ENCODE data around the gene AK5. TPM values are rescaled to one million over a fixed set of nuclear protein-coding genes. Genes with fewer than 3 reads are reported as not detected.

The AK5 gene
- total RNA-seq, 2 donors from 2014 or later = 0.46 to 2.8 TPM

GRCh38 chr1:77383236-77383635, 101.4 kb downstream of the AK5 start:
- Mint-ChIP-seq H3K27me3 (ENCODE audit: insufficient read depth) (no peaks in the 10 kb centered on the region), H3K4me3 (no peak overlapping the region), H3K4me1 (peaks cover 6% of the 10 kb centered on the region), H3K36me3 (ENCODE audit: low read depth) (no peaks in the 10 kb centered on the region), H3K27ac (no peak overlapping the region), H3K9me3 (no peaks in the 10 kb centered on the region)
- 73% methylated on average over 1 of the region's 1 CpG; no CpG with 5 or more reads in 1 of the 2 experiments for WGBS, 2 experiments (ENCODE audit: insufficient coverage in 1 of 2, insufficient read length in 1 of 2)
- no peak overlapping the region for H3K4me3 ChIP-seq (ENCODE audit: low read length)
- no peak overlapping the region for H3K27ac ChIP-seq (ENCODE audit: low read depth, low read length)
- no peaks in the 10 kb centered on the region for H3K36me3 ChIP-seq (ENCODE audit: control insufficient read depth, insufficient read depth, low read length)
- no peak overlapping the region for H3K9ac ChIP-seq (ENCODE audit: extremely low read depth, low read length, poor library complexity, severe bottlenecking)
- peaks cover 5% of the 10 kb centered on the region for H3K27me3 ChIP-seq (ENCODE audit: control insufficient read depth, insufficient read depth, low read length, poor library complexity, severe bottlenecking)
- no peak for TF ChIP-seq CTCF (conservative IDR thresholded peaks at IDR 0.05)
- H3K9me3 ChIP-seq (ENCODE audit: control insufficient read depth, low read length) = no peaks in the 10 kb centered on the region
- DNase-seq = no peak
- H3K4me1 ChIP-seq (ENCODE audit: control insufficient read depth, insufficient read depth, low read length) = no peaks in the 10 kb centered on the region

- Histone ChIP-seq H3K9ac (ENCODE audit: extremely low read depth, low read length, poor library complexity, severe bottlenecking) (no peak overlapping the region), H3K27me3 (ENCODE audit: control insufficient read depth, insufficient read depth, low read length, poor library complexity, severe bottlenecking) (peaks cover 5% of the 10 kb centered on the region), H3K4me3 (ENCODE audit: low read length) (no peak overlapping the region), H3K9me3 (ENCODE audit: control insufficient read depth, low read length) (no peaks in the 10 kb centered on the region), H3K4me1 (ENCODE audit: control insufficient read depth, insufficient read depth, low read length) (no peaks in the 10 kb centered on the region), H3K27ac (ENCODE audit: low read depth, low read length) (no peak overlapping the region), H3K36me3 (ENCODE audit: control insufficient read depth, insufficient read depth, low read length) (no peaks in the 10 kb centered on the region)
- WGBS, 2 experiments (ENCODE audit: insufficient coverage in 1 of 2, insufficient read length in 1 of 2) = 80 to 93% methylated on average over 2 to 3 of the region's 3 CpGs
- H3K36me3 Mint-ChIP-seq (ENCODE audit: low read depth) = no peaks in the 10 kb centered on the region
- no peaks in the 10 kb centered on the region for H3K27me3 Mint-ChIP-seq (ENCODE audit: insufficient read depth)
- no peaks in the 10 kb centered on the region for H3K4me1 Mint-ChIP-seq
- no peak for TF ChIP-seq CTCF (conservative IDR thresholded peaks at IDR 0.05)
- DNase-seq = no peak
- H3K27ac Mint-ChIP-seq = no peak overlapping the region
- no peak overlapping the region for H3K4me3 Mint-ChIP-seq
- no peaks in the 10 kb centered on the region for H3K9me3 Mint-ChIP-seq
Observed at GRCh38 chr1:77385551-77385950, 103.7 kb downstream of the AK5 start.

- Histone ChIP-seq H3K27me3 (ENCODE audit: control insufficient read depth, insufficient read depth, low read length, poor library complexity, severe bottlenecking) (peaks cover 5% of the 10 kb centered on the region), H3K9me3 (ENCODE audit: control insufficient read depth, low read length) (no peaks in the 10 kb centered on the region), H3K4me1 (ENCODE audit: control insufficient read depth, insufficient read depth, low read length) (no peaks in the 10 kb centered on the region), H3K9ac (ENCODE audit: extremely low read depth, low read length, poor library complexity, severe bottlenecking) (no peak overlapping the region), H3K4me3 (ENCODE audit: low read length) (no peak overlapping the region), H3K36me3 (ENCODE audit: control insufficient read depth, insufficient read depth, low read length) (no peaks in the 10 kb centered on the region), H3K27ac (ENCODE audit: low read depth, low read length) (no peak overlapping the region)
- DNase-seq = no peak
- Mint-ChIP-seq H3K36me3 (ENCODE audit: low read depth) (no peaks in the 10 kb centered on the region), H3K9me3 (no peaks in the 10 kb centered on the region), H3K4me3 (no peak overlapping the region), H3K27me3 (ENCODE audit: insufficient read depth) (no peaks in the 10 kb centered on the region), H3K4me1 (no peaks in the 10 kb centered on the region), H3K27ac (no peak overlapping the region)
- TF ChIP-seq CTCF (conservative IDR thresholded peaks at IDR 0.05) = no peak
Observed at GRCh38 chr1:77386276-77386675, 104.5 kb downstream of the AK5 start.

Measured in endodermal cell (in vitro differentiated cells).